ENCODE results near the gene ARMC3.
"Not testable (repeated sequence)": the region's sequence is repeated elsewhere in the genome, so short reads cannot be mapped to it uniquely, and the experiment has no call there.

The ARMC3 gene

DNA sequence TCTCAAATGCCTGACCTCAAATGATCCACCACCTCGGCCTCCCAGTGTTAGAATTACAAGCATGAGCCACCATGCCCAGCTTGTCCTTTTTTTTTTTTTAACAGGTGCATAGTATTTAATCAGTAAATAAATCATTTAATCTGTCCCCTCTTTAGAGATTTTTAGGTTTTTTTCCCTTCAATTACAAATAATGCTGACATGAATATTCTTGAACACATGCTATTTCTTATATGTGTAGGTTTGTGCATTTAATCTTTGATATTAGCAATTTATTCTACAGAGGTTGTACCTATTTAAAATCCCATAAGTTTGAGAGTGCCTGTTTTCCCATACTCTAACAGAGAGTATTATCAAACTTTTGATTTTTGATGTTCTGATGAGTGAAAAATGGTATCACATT, 24.2 kb upstream of the ARMC3 start:
- Histone ChIP-seq H3K4me1 (ENCODE audit: control insufficient read depth in 1 of 2, insufficient read depth in 2 of 2, low read length in 2 of 2) (no peaks in the 10 kb centered on the region), H3K36me3 (ENCODE audit: control insufficient read depth in 1 of 2, insufficient read depth in 2 of 2, low read length in 2 of 2) (no peaks in the 10 kb centered on the region), H3K4me3 (ENCODE audit: low read depth in 1 of 2, low read length in 2 of 2) (no peak overlapping the region), H3K9me3 (ENCODE audit: control insufficient read depth in 1 of 2, low read length in 2 of 2) (peaks cover 0 to 2% of the 10 kb centered on the region in 2 donors), H3K27me3 (ENCODE audit: low read depth, low read length) (no peaks in the 10 kb centered on the region), H3K27ac (ENCODE audit: low read length) (no peak overlapping the region)

DNA sequence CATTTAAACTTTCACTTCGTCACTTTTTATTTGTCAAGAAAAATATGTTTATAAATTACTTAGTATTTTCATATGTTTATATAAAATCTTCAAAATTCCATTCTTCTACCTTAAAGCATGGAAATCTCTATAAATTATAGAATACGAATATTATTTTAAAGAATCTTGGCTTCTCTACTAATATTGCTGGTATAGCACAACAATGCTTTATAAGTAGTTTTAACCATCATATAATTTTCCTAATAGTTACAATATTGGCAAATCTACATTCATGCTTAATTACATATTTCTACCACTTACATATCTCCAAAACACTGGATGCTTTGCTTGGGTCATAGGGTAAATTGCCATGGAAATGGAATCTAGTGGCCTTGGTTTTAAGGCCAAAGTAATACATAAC, 21.1 kb upstream of the ARMC3 start:
- H3K36me3 ChIP-seq (ENCODE audit: control insufficient read depth in 1 of 2, insufficient read depth in 2 of 2, low read length in 2 of 2), result no peaks in the 10 kb centered on the region
- H3K4me3 ChIP-seq (ENCODE audit: low read depth in 1 of 2, low read length in 2 of 2), result no peak overlapping the region
- H3K9me3 ChIP-seq (ENCODE audit: control insufficient read depth in 1 of 2, low read length in 2 of 2), result peaks cover 0 to 2% of the 10 kb centered on the region in 2 donors
- no peaks in the 10 kb centered on the region for H3K4me1 ChIP-seq (ENCODE audit: control insufficient read depth in 1 of 2, insufficient read depth in 2 of 2, low read length in 2 of 2)
- no peak overlapping the region for H3K27ac ChIP-seq (ENCODE audit: low read length)
- no peaks in the 10 kb centered on the region for H3K27me3 ChIP-seq (ENCODE audit: low read depth, low read length)

DNA sequence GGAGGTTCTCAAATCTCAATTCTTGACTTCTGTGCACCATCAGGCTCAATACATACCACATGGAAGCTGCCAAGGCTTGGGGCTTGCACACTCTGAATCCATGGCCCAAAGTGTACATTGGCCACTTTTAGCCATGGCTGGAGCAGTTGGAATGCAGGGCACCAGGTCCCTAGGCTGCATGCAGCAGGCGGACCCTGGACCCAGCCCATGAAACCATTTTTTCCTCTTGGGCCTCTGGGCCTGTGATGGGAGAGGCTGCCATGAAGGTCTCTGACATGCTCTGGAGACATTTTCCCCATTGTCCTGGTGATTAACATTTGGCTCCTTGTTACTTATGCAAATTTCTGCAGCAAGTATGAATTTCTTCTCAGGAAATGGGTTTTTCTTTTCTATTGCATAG, 19.0 kb upstream of the ARMC3 start:
- Histone ChIP-seq H3K27me3 (ENCODE audit: low read depth, low read length) (no peaks in the 10 kb centered on the region), H3K9me3 (ENCODE audit: control insufficient read depth in 1 of 2, low read length in 2 of 2) (peaks cover 0 to 2% of the 10 kb centered on the region in 2 donors), H3K4me1 (ENCODE audit: control insufficient read depth in 1 of 2, insufficient read depth in 2 of 2, low read length in 2 of 2) (peaks cover 0 to 7% of the 10 kb centered on the region in 2 donors), H3K36me3 (ENCODE audit: control insufficient read depth in 1 of 2, insufficient read depth in 2 of 2, low read length in 2 of 2) (no peaks in the 10 kb centered on the region), H3K4me3 (ENCODE audit: low read depth in 1 of 2, low read length in 2 of 2) (no peak overlapping the region), H3K27ac (ENCODE audit: low read length) (no peak overlapping the region)

DNA sequence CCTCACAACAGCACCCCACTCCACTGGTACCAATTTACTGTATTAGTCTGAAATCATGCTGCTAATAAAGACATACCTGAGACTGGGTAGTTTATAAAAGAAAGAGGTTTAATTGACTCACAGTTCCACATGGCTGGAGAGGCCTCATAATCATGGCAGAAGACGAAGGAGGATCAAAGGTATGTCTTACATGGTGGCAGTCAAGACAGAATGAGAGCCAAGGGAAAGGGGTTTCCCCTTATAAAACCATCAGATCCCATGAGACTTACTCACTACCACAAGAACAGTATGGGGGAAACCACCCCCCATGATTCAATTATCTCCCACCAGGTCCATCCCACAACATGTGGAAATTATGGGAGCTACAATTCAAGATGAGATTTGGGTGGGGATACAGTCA, 18.2 kb upstream of the ARMC3 start:
- not testable (repeated sequence) for H3K9me3 ChIP-seq (ENCODE audit: control insufficient read depth in 1 of 2, low read length in 2 of 2); H3K27me3 ChIP-seq (ENCODE audit: low read depth, low read length); H3K4me1 ChIP-seq (ENCODE audit: control insufficient read depth in 1 of 2, insufficient read depth in 2 of 2, low read length in 2 of 2); H3K27ac ChIP-seq (ENCODE audit: low read length); H3K4me3 ChIP-seq (ENCODE audit: low read depth in 1 of 2, low read length in 2 of 2); H3K36me3 ChIP-seq (ENCODE audit: control insufficient read depth in 1 of 2, insufficient read depth in 2 of 2, low read length in 2 of 2)

DNA sequence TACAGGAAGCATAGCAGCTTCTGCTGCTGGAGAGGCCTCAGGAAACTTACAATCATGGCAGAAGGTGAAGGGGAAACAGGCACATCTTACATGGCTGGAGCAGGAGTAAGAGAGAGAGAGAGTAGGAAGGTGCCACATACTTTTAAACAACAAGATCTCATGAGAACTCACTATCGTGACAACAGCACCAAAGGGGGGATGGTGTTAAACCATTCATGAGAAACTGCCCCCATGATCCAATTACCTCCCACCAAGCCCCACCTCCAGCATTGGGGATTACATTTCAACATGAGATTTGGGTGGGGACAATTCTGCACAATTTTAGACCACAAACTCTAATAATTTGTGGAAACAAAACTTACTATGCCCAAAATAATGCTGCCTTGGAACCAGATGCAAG, 16.8 kb upstream of the ARMC3 start:
- Histone ChIP-seq H3K36me3 (ENCODE audit: control insufficient read depth in 1 of 2, insufficient read depth in 2 of 2, low read length in 2 of 2) (no peaks in the 10 kb centered on the region), H3K27me3 (ENCODE audit: low read depth, low read length) (no peaks in the 10 kb centered on the region), H3K4me1 (ENCODE audit: control insufficient read depth in 1 of 2, insufficient read depth in 2 of 2, low read length in 2 of 2) (peaks cover 0 to 7% of the 10 kb centered on the region in 2 donors), H3K4me3 (ENCODE audit: low read depth in 1 of 2, low read length in 2 of 2) (no peak overlapping the region), H3K9me3 (ENCODE audit: control insufficient read depth in 1 of 2, low read length in 2 of 2) (no peaks in the 10 kb centered on the region), H3K27ac (ENCODE audit: low read length) (no peak overlapping the region)

DNA sequence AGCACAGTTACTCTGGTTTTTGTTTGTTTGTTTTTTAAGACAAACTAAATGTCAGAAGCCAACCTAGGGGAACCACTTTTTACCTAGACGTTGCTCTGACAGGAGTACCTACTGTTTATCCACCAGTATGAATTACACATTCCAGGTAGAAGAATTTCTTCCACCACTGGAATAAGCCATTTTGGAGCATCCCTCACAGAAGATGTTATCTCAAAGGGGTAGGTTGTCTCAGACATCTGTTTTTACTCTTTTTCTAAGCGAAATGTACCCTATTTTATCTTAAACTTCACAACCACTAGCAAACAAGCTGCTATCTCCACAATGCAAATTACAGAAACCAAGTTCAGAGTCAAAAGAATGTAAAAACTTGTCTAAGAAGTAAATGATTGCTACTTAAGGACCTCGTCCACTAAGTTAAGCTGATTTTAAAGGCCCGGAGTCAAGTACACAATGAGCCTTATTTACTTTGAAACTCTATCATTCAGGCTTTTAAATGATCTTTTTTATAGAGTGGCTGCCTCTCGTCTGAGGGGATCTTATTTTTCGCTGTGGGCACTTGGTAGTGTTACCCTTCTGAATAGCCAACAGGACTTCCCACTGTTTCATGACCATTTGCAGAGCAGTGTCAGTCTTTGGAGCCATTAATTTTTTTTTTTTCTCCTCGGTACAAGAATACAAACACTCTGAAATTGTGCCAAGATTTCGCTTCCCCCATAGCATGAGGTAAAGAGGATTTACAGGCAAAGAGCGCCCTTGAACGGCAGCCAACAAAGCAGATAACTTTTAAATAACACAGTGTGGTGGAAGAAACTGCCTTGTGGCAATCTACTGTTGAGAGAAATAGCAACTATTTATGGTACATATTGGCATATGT, 15.7 kb upstream of the ARMC3 start:
- Histone ChIP-seq H3K27ac (ENCODE audit: low read length) (no peak overlapping the region), H3K9me3 (ENCODE audit: control insufficient read depth in 1 of 2, low read length in 2 of 2) (no peaks in the 10 kb centered on the region), H3K27me3 (ENCODE audit: low read depth, low read length) (no peaks in the 10 kb centered on the region), H3K4me1 (ENCODE audit: control insufficient read depth in 1 of 2, insufficient read depth in 2 of 2, low read length in 2 of 2) (peaks cover 0 to 7% of the 10 kb centered on the region in 2 donors), H3K4me3 (ENCODE audit: low read depth in 1 of 2, low read length in 2 of 2) (no peak overlapping the region), H3K36me3 (ENCODE audit: control insufficient read depth in 1 of 2, insufficient read depth in 2 of 2, low read length in 2 of 2) (no peaks in the 10 kb centered on the region)

DNA sequence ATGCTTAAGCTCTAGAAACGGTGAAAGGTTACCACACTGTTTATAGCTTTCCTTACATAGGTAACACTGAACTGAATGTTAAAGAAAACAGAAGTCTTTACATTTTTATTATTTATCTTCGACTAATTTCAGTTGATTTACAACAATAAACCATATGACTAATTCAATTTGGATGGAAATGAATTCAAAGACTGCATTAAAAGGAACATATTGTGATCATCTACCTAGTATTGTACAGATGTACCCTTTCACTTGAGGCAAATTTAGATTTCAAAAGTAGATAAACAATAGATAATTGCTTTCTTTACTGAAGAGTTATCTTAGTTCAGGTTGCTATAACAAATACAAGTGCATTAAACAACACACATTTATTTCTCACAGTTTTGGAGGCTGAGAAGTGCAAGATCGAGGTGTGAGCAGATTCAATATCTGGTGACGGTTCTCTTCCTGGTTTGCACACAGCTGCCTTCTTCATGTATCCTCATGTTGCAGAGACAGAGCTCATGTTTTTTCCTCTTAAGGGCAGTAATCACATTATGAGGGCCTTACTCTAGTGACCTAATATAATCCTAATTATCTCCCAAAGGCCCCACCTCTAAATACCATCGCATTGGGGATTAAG, 15.0 kb upstream of the ARMC3 start:
- Histone ChIP-seq H3K4me3 (ENCODE audit: low read depth in 1 of 2, low read length in 2 of 2) (no peak overlapping the region), H3K27ac (ENCODE audit: low read length) (no peak overlapping the region), H3K27me3 (ENCODE audit: low read depth, low read length) (no peaks in the 10 kb centered on the region), H3K9me3 (ENCODE audit: control insufficient read depth in 1 of 2, low read length in 2 of 2) (no peaks in the 10 kb centered on the region), H3K36me3 (ENCODE audit: control insufficient read depth in 1 of 2, insufficient read depth in 2 of 2, low read length in 2 of 2) (no peaks in the 10 kb centered on the region), H3K4me1 (ENCODE audit: control insufficient read depth in 1 of 2, insufficient read depth in 2 of 2, low read length in 2 of 2) (peaks cover 0 to 7% of the 10 kb centered on the region in 2 donors)

DNA sequence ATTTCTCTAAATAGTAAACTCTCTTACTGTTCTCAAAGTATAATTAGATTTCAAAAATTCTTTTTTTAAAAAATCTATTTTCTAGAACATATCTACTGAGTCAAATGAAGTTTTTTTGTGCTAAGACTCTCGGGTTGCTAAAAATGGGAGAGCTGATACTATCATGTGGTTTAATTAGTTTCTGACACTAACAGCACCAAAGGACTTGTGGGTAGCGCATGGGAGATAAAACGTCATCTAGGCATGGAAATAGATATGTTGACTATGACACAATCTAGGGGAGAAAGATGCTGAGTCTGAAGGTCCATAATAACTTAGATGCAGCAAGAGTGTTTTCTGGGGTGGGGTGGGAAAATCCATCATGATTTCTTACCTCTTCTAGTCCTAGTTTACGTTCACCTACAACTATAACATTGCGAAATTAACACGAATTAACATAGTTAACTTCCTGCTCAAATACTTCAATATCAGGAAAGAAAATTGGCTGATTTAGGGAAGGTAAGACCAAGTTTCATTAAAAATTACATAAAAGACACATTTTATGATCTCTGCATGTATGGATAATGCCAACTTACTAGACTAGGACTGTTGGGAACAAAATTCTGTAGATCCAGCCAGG, 14.3 kb upstream of the ARMC3 start:
- H3K4me1 ChIP-seq (ENCODE audit: control insufficient read depth in 1 of 2, insufficient read depth in 2 of 2, low read length in 2 of 2), result peaks cover 0 to 7% of the 10 kb centered on the region in 2 donors
- no peaks in the 10 kb centered on the region for H3K27me3 ChIP-seq (ENCODE audit: low read depth, low read length)
- no peaks in the 10 kb centered on the region for H3K9me3 ChIP-seq (ENCODE audit: control insufficient read depth in 1 of 2, low read length in 2 of 2)
- H3K36me3 ChIP-seq (ENCODE audit: control insufficient read depth in 1 of 2, insufficient read depth in 2 of 2, low read length in 2 of 2), result no peaks in the 10 kb centered on the region
- H3K4me3 ChIP-seq (ENCODE audit: low read depth in 1 of 2, low read length in 2 of 2), result no peak overlapping the region
- no peak overlapping the region for H3K27ac ChIP-seq (ENCODE audit: low read length)

DNA sequence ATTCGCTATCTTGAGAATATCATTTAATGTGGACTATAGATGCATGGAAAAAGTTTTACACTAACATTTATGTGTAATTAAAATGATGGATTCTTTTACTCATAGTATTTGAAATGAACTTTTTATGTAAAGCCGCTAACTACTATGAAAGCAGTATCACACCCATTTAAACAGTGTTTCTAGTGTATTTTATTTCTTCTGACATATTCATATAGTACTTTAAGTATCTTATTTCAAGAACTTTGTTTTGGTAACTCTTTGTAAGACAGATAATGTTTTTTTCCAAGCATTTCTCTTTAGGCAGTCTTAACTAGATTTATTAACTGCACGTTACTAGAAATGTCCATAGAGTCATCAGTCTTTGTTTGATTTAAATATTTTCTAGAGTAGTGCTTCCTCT, 12.5 kb upstream of the ARMC3 start:
- Histone ChIP-seq H3K27ac (ENCODE audit: low read length) (no peak overlapping the region), H3K4me3 (ENCODE audit: low read depth in 1 of 2, low read length in 2 of 2) (no peak overlapping the region)

DNA sequence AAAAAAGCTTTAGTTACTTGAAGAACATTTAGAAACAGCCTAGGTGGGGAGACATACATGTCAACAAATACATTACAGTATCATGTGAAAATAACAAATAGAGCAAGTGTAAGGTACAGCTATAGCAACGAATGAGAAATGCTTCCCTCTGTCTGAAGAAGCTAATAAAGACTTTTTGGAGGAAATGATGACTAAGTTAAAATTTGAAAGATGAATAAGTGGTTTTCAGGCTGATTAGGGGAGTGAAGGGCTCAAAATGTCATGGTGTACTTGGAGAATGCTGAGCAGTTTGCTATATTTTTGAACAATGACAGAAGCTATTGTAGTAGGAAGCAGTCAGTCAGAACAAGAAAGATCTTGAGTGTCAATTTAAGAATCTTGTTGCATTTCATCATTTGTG, 2.8 kb upstream of the ARMC3 start:
- Histone ChIP-seq H3K36me3 (ENCODE audit: control insufficient read depth in 1 of 2, insufficient read depth in 2 of 2, low read length in 2 of 2) (no peaks in the 10 kb centered on the region), H3K4me3 (ENCODE audit: low read depth in 1 of 2, low read length in 2 of 2) (no peak overlapping the region), H3K27me3 (ENCODE audit: low read depth, low read length) (no peaks in the 10 kb centered on the region), H3K9me3 (ENCODE audit: control insufficient read depth in 1 of 2, low read length in 2 of 2) (no peaks in the 10 kb centered on the region), H3K4me1 (ENCODE audit: control insufficient read depth in 1 of 2, insufficient read depth in 2 of 2, low read length in 2 of 2) (peaks cover 0 to 6% of the 10 kb centered on the region in 2 donors), H3K27ac (ENCODE audit: low read length) (no peak overlapping the region)

More for the DNA sequence above, 12.5 kb upstream of the ARMC3 start:
- Histone ChIP-seq H3K9me3 (ENCODE audit: control insufficient read depth in 1 of 2, low read length in 2 of 2) (no peaks in the 10 kb centered on the region), H3K27me3 (ENCODE audit: low read depth, low read length) (no peaks in the 10 kb centered on the region), H3K36me3 (ENCODE audit: control insufficient read depth in 1 of 2, insufficient read depth in 2 of 2, low read length in 2 of 2) (no peaks in the 10 kb centered on the region), H3K4me1 (ENCODE audit: control insufficient read depth in 1 of 2, insufficient read depth in 2 of 2, low read length in 2 of 2) (peaks cover 0 to 7% of the 10 kb centered on the region in 2 donors)

DNA sequence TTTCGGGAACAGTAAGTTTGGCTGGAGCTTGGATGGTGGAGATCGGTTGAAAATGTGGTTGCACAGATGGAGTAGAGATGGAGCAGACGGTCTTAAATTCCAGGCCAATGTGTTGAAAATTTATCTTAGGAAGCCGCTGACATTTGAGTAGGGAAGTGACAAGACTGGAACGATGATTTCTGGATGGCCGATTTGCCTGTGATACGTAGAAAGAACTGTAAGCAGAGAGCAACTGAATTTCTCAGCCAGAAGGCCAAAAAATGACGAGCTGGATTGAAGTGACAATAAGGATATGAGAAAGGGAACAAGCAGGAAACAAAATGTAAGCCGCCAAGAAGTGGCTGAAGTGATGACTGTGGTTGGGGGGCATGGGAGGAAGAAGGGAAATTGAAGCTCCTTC, 687 bp upstream of the ARMC3 start:
- Histone ChIP-seq H3K4me1 (ENCODE audit: control insufficient read depth in 1 of 2, insufficient read depth in 2 of 2, low read length in 2 of 2) (peaks cover 0 to 14% of the 10 kb centered on the region in 2 donors), H3K36me3 (ENCODE audit: control insufficient read depth in 1 of 2, insufficient read depth in 2 of 2, low read length in 2 of 2) (no peaks in the 10 kb centered on the region), H3K9me3 (ENCODE audit: control insufficient read depth in 1 of 2, low read length in 2 of 2) (no peaks in the 10 kb centered on the region), H3K27me3 (ENCODE audit: low read depth, low read length) (no peaks in the 10 kb centered on the region), H3K27ac (ENCODE audit: low read length) (no peak overlapping the region), H3K4me3 (ENCODE audit: low read depth in 1 of 2, low read length in 2 of 2) (peak overlapping the region; percentile 52 to 74)

Data from muscle layer of duodenum (tissue), 2 donors.